Measurements from ENCODE around the gene MEIS2.

The MEIS2 gene

DNA sequence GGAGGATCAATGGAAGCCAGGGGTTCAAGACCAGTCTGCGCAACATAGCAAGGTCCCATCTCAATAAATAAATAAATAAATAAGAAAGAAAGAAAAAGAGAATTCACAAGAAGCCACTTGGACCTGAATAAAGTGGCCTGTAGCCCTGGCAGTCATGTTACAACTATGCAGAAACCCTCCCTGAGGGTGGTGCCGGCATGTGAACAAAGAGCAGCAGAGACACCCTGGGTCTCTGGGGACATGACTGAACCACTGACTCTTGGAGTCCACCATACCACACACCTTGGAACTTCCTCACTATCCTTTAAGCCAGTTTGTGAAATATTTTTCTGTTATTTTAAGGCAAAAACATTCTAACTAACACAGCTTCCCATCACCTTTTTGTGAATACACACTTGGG lies 93.0 kb downstream of the MEIS2 start:
- no peak for DNase-seq (ENCODE audit: extremely low read depth, insufficient read length)
- TF ChIP-seq, protein P1, sequence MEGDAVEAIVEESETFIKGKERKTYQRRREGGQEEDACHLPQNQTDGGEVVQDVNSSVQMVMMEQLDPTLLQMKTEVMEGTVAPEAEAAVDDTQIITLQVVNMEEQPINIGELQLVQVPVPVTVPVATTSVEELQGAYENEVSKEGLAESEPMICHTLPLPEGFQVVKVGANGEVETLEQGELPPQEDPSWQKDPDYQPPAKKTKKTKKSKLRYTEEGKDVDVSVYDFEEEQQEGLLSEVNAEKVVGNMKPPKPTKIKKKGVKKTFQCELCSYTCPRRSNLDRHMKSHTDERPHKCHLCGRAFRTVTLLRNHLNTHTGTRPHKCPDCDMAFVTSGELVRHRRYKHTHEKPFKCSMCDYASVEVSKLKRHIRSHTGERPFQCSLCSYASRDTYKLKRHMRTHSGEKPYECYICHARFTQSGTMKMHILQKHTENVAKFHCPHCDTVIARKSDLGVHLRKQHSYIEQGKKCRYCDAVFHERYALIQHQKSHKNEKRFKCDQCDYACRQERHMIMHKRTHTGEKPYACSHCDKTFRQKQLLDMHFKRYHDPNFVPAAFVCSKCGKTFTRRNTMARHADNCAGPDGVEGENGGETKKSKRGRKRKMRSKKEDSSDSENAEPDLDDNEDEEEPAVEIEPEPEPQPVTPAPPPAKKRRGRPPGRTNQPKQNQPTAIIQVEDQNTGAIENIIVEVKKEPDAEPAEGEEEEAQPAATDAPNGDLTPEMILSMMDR (IDR thresholded peaks at IDR 0.05; ENCODE audit: insufficient read depth, low read length, poor library complexity, severe bottlenecking) = no peak
- Histone ChIP-seq H3K36me3 (ENCODE audit: control insufficient read depth, insufficient read depth, low read length) (peaks cover 4% of the 10 kb centered on the region), H3K27me3 (replicated peaks; ENCODE audit: control insufficient read depth, insufficient read depth, low read length) (no peaks in the 10 kb centered on the region), H3K4me3 (replicated peaks; ENCODE audit: low read depth, low read length) (no peak overlapping the region)

DNA sequence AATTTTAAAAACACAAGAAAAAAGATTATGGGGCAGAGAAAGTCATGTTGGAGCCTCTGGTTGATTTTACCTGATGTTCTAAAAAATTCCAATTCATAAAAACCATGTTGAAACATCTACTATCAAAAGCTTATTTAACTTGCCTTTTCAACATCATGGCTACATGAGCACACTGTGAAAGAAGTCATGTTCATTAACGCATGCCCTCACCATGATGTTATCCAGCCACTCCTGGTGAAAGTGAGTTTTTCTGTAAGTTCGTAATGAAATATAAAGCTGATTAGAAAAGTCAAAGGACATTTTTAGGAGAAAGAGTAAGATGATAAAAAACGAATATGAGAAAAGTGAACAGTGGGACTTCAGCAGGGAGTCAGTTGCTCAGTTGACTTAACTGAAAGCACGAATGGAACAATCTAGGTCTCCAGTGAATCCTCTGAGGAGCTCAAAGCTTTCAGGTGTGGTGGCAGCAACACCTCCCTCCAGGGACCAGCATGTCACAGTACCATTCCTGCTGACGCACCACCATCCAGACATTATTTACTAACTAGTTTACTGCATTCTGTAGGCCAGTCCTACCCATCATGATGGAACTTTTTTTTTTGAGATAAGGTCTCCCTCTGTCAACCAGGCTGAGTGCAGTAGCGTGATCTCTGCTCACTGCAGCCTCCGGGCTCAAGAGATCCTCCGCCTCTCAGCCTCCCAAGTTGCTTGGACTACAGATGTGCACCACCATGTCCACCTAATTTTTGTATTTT lies 95.2 kb downstream of the MEIS2 start:
- peaks cover 4% of the 10 kb centered on the region for H3K36me3 ChIP-seq (ENCODE audit: control insufficient read depth, insufficient read depth, low read length)
- DNase-seq (ENCODE audit: extremely low read depth, insufficient read length) = no peak
- TF ChIP-seq, protein P1 (IDR thresholded peaks at IDR 0.05; ENCODE audit: insufficient read depth, low read length, poor library complexity, severe bottlenecking) = no peak
- H3K27me3 ChIP-seq (replicated peaks; ENCODE audit: control insufficient read depth, insufficient read depth, low read length) = no peaks in the 10 kb centered on the region
- H3K4me3 ChIP-seq (replicated peaks; ENCODE audit: low read depth, low read length) = no peak overlapping the region

DNA sequence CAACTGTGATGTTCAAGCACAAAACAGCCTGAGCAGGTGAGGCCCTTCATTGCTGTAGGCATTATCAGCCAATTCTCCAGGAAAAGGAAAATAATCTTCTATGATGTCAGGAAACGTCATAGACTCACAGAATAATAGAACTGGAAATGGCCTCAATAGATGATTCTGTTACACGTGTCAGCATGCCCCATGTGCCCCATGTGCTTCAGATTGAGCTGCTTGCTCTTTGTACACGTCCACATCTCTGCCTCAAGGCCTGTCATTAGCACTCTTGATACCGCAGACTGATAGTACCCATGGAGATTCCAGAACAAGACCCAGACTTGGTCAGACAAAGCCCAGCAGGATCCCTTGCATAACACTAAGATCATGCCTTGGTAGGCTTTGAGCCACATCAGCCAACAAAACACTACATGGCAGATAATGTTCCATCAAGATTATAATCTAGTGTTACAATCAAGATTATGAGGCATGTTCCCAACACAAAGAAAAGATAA lies 95.9 kb downstream of the MEIS2 start:
- TF ChIP-seq, protein P1 (IDR thresholded peaks at IDR 0.05; ENCODE audit: insufficient read depth, low read length, poor library complexity, severe bottlenecking) = no peak
- Histone ChIP-seq H3K27me3 (replicated peaks; ENCODE audit: control insufficient read depth, insufficient read depth, low read length) (no peaks in the 10 kb centered on the region), H3K4me3 (replicated peaks; ENCODE audit: low read depth, low read length) (no peak overlapping the region), H3K36me3 (ENCODE audit: control insufficient read depth, insufficient read depth, low read length) (peaks cover 4% of the 10 kb centered on the region)
- no peak for DNase-seq (ENCODE audit: extremely low read depth, insufficient read length)

DNA sequence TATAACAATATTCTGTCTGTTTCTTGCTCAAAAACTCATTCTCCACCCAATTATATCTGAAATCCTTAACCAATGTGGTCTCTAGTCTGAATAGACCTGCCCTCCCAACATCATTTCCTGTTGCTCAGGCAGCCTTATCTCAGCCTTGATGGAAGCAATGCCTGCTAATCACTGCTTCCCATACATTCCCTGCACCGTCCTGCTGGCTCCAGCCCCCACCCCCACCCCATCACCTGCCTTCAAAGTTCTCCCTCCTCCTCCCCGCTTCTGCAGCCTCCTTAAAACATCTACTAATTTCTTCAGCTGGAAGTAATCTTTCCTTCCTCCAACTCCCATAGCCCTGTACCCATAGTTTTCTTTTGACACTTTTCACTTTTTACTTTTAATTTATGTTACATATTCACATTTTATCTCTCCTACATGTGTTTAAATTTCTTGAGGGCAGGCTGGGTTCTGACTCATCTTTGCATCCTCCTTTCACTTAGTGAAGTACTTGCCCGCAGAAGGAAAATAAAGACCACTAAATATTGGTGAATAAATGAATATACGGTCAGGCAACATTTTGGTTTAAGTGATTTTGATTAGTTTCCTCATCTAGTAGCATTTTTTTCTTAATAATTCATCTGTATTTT lies 98.2 kb downstream of the MEIS2 start:
- Histone ChIP-seq H3K36me3 (ENCODE audit: control insufficient read depth, insufficient read depth, low read length) (peaks cover 4% of the 10 kb centered on the region), H3K4me3 (replicated peaks; ENCODE audit: low read depth, low read length) (no peak overlapping the region), H3K27me3 (replicated peaks; ENCODE audit: control insufficient read depth, insufficient read depth, low read length) (no peaks in the 10 kb centered on the region)
- DNase-seq (ENCODE audit: extremely low read depth, insufficient read length) = no peak
- TF ChIP-seq, protein P1 (IDR thresholded peaks at IDR 0.05; ENCODE audit: insufficient read depth, low read length, poor library complexity, severe bottlenecking) = no peak

DNA sequence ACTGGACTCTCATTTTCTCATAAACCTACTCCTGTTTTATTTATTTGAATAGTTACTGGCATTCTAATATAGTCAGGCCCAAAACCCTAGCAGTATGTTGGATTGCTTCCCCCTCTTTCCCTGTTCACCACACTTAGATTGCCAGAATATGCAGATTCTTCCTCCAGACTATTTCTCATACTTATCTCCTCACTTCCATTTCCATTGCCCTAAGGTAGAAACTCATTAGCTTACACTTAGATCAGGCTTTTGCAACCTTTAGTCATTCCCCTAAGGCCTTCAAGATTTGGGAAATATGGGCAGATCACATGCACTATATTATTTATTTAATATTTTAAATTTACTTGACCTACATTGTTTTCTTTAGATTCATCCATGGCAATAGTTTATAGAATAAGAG lies 98.9 kb downstream of the MEIS2 start:
- Histone ChIP-seq H3K4me3 (replicated peaks; ENCODE audit: low read depth, low read length) (no peak overlapping the region), H3K36me3 (ENCODE audit: control insufficient read depth, insufficient read depth, low read length) (peaks cover 4% of the 10 kb centered on the region), H3K27me3 (replicated peaks; ENCODE audit: control insufficient read depth, insufficient read depth, low read length) (no peaks in the 10 kb centered on the region)
- TF ChIP-seq, protein P1 (IDR thresholded peaks at IDR 0.05; ENCODE audit: insufficient read depth, low read length, poor library complexity, severe bottlenecking) = no peak
- no peak for DNase-seq (ENCODE audit: extremely low read depth, insufficient read length)

All from GM06990 (cell line).